GM18520 (cell line): ENCODE results near the gene NLRP3.
"Not testable (repeated sequence)": the region's sequence is repeated elsewhere in the genome, so short reads cannot be mapped to it uniquely, and the experiment has no call there.

Source experiments
- ATAC-seq: cut with Tn5 transposase; IDR thresholded peaks from one replicate; pipeline ENCODE4 v1.9.1; 2021; ENCODE audit not compliant: unreplicated experiment

NLRP3 gene

DNA sequence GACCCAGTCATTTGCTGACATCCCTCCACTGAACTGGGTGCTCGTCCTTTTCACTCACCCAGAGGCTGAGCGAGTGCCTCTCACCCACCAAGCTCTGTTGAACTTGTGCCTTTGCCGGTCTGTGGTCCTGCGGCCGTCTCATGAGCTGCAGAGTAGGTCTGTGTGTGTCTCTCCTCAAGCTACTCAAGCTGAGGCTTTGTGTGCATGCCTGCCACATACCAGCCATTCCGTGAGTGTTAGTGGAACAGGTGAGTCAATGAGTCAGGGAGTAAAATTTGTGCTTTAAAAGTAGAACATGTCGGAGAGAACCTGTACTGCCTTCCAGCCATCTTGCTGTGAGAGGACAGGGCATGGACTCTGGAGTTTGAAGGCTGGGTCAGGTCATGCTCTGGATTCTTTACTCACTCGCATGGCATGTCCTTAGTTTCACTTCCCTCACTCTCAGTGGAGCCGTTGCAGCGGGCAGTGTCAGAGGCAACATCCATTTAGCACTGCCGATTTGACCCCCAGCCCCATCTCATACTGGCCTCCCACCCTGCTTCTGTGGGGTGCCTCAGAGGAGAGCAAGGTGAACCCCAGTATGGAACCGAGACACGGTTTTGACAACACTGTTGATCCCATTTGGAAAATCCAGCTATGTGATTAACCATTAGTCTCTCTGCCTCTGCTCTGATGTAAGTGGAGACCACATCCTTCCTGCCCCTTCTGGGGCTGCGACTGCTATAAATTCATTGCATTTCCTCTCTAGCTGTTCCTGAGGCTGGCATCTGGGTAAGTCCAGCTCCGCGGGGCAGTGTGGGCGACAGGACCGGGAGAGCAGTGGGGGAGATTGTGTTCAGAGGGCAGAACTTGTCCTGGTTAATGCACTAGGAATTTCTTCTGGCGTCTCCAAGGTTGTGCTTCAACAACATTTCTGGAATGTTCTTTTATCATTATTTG lies at the start of gene NLRP3:
NLRP3 (plus strand) TSS at position 751 of the 939 bp plus-strand sequence. CDS start 2,628 bp downstream, outside the sequence.
- ATAC-seq, result no peak

DNA sequence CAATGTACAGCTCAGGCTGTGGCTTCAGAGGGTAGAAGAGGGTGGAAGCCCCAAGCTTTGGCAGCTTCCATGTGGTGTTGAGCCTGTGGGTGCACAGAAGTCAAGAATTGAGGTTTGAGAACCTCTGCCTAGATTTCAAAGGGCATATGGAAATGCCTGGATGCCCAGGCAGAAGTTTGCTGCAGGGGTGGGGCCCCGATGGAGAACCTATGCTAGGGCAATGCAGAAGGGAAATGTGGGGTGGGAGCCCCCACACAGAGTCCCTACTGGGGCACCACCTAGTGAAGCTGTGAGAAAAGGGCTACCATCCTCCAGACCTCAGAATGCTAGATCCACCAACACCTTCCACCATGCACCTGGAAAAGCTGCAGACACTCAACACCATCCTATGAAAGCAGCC lies 49.6 kb upstream of the NLRP3 start:
- not testable (repeated sequence) for ATAC-seq

DNA sequence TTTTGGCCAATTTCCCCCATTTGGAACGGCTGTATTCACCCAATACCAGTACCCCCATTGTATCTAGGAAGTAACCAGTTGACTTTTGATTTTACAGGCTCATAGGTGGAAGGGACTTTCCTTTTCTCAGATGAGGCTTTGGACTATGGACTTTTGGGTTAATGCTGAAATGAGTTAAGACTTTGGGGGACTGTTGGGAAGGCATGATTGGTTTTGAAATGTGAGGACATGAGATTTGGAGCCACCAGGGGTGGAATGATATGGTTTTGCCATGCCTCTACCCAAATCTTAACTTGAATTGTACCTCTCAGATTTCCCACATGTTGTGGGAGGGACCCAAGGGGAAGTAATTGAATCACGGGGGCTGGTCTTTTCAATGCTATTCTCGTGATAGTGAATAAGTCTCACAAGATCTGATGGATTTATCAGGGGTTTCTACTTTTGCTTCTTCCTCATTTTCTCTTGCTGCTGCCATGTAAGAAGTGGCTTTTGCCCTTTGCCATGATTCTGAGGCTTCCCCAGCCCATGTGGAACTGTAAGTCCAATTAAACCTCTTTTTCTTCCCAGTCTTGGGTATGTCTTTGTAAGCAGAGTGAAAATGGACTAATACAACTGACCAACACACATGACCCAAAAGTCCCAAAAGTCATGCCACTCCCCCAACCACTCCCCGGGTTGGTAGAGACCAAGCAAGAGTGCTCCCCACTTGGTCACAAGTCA lies 48.9 kb upstream of the NLRP3 start:
- no peak for ATAC-seq

DNA sequence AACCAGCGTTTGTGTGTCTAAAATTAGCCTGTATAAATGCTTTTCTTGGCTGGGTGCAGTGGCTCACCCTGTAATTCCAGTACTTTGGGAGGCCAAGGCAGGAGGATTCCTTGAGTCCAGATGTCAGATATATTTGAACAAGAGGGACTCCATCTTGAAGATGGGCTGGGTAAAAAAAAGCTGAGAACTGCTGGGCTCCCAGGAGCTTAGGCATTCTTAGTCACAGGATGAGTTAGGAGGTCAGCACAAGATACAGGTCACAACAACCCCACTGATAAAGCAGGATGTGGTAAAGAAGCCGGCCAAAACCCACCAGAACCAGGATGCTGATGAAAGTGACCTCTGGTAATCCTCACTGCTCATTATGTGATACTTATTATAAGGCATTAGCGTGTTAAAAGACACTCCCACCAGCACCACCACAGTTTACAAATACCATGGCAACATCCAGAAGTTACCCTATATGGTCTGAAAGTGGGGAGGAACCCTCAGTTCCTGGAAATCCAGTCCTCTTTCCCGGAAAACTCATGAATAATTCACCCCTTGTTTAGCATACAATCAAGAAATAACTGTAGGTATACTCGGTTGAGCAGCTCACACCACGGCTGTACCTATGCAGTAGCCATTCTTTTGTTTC lies 48.1 kb upstream of the NLRP3 start:
- ATAC-seq, result no peak

DNA sequence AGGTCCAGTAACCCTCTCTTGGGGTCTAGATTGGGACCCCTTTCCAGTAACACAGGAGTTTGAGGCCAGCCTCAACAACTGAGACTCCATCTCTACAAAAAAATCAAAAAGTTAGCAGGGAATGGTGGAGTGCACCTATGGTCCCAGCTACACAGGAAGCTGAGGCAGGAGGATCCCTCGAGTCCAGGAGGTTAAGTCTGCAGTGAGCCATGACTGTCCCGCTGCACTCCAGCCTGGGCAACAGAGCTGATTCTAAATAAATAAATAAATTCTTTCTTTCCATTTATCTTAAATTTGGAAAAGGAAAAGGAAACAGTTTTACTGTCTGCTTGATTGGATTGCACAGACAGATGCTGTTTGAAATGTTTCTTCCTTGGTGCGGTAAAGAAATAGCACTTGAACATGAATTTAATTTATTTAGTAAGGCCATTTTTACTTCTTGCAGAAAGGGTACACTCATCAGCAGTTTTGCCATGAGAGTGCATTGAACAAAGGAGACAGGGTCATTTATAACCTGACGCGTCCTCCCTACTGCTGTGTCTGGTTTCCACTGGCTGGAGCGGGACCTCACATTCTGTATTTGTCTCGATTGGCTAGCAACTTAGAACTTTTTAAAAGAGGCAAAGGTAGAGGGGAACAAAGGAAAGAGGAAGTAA lies 47.4 kb upstream of the NLRP3 start:
- ATAC-seq, result no peak

DNA sequence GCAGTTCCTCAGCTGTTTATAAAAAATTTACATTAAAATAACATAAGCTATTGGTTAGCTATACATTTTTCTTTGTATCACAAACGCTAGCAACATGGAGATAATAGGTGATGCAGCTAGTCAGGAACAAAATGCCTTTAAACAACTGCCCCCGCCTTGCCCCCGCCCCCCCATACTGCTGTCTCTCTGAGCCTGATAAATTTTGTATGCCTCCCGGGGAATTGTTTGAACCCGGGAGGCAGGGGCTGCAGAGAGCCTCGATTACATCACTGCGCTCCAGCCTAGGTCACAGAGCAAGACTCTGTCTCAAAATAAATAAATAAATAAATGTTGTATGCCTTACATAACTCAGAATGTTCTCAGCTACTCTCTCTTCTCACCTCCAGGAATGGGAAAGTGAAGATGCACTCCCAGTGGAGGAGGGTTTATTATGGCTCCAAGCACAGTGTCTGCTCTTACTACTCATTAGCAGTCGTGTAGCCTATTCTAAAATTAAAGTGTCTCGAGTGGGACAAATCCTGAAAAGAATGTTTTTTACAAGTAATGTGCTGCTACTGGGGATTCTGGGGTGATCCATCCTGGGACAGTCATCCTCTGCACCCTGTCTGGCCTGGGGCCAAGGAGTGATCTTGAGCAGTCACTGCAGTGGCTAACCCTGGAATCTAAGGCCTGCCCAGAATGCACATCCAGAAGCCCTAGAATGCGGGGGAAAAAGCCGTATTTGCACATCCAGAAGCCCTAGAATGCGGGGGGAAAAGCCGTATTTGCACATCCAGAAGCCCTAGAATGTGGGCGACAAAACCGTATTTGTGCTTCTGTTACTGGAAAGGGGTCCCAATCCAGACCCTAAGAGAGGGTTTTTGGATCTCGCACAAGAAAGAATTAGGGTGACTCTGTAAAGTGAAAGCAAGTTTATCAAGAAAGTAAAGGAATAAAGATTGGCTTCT lies 44.9 kb upstream of the NLRP3 start:
- no peak for ATAC-seq

DNA sequence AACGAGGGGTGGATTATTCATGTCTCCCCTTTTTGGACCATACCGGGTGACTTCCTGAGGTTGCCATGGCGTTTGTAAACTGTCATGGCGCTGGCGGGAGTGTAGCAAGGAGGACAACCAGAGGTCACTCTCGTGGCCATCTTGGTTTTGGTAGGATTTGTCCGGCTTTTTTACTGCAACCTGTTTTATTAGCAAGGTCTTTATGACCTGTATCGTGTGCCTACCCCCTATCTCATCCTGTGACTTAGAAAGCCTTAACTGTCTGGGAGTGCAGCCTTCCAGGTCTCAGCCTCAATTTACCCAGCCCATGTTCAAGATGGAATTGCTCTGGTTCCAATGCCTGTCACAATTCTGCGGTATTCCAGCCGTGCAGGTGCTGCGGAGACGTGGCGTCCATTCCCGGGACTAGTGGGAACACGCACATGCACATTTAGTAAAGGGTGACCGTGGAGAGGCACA lies 44.1 kb upstream of the NLRP3 start:
- no peak for ATAC-seq

DNA sequence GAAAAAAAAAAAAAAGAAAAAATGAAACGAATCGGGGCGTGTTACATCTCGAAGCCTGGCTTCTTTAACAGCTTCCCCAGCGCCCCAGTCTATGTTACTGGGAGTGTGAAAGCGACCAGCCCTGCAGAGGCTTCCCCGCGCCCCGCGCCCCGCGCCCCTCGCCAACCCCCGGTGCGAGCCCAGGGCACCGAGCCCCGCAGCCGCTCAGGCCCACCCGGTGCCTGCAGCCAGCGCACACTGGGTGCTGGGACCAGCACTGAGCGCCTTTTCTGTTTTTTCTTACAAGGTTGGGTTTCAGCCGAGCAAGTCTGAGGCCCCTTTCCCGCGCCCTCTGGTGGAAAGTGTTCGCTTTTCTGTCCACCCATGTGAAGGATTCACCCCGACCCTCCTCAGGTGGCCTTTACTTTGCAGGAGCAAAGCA lies 42.2 kb upstream of the NLRP3 start:
- no peak for ATAC-seq

DNA sequence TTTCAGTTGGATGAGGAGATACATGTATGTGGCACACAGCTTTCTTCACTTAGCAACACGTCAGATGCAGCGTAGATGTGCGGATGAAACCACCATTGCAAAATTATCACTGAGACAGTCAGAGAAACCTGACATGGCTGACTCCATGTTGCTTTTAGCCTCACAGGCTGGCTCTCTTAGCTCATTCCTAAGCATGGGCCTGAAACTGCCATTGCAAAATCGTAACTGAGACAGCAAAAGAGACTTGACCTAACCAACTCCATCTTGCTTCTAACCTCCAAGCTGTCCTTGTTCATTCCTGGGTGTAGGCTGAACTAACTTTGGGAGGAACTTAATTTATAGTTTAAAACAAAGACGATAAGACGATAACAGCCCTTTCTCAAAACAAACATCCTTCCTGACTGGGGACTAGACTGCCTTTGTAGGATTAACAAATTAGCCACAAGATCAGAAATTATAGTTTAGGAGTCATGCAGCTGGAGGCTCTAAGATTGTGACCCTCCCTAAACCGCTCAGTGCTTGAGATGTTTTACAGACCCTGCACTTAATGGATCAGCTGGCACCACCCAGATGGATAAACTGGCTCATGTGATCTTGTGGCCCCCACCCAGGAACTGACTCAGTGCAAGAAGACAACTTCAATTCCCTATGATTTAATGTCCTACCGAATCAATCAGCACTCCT lies 41.2 kb upstream of the NLRP3 start:
- ATAC-seq, result not testable (repeated sequence)

DNA sequence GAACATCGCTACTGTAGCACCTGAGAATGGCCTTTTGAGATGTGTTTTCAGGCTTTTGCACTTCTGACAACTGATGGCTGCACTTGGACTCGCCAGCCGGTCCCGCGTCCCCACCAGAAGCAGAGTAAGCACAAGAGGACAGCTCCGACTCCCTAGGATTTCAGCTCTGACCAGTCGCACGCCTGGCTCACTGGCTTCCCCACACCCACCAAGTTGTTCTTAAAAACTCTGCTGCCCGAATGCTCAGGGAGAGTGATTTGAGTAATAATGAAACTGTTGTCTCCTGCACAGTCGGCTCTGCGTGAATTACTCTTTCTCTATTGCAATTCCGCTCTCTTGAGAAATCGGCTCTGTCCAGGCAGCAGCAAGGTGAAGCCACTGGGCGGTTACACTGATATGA lies 40.2 kb upstream of the NLRP3 start:
- ATAC-seq, result no peak

DNA sequence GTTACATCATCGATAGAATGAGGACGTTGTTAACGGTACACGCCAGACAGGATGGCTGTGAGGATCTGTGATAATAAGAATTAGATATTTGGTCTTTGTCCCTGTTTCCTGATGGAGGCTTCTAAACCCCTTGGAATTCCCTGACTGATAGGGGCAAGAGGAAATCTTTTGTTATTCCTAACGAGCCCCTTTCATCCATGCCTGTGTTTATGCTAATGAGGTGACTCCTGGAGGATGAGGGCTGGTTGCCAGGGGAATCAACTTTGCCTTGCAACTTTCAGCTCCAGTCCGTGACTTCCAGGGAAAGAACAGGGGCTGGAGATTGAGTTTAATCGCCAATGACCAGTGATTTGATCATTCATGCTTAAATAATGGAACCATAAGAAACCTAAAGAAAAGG lies 39.3 kb upstream of the NLRP3 start:
- ATAC-seq, result no peak

DNA sequence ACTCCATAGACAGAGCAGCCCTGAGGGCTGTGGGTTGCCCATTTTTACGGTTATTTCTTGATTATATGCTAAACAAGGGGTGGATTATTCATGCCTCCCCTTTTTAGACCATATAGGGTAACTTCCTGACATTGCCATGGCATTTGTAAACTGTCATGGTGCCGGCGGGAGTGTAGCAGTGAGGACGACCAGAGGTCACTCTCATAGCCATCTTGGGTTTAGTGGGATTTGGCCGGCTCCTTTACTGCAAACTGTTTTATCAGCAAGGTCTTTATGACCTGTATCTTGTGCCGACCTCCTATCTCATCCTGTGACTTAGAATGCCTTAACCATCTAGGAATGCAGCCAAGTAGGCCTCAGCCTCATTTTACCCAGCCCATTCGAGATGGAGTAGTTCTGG lies 38.3 kb upstream of the NLRP3 start:
- not testable (repeated sequence) for ATAC-seq

DNA sequence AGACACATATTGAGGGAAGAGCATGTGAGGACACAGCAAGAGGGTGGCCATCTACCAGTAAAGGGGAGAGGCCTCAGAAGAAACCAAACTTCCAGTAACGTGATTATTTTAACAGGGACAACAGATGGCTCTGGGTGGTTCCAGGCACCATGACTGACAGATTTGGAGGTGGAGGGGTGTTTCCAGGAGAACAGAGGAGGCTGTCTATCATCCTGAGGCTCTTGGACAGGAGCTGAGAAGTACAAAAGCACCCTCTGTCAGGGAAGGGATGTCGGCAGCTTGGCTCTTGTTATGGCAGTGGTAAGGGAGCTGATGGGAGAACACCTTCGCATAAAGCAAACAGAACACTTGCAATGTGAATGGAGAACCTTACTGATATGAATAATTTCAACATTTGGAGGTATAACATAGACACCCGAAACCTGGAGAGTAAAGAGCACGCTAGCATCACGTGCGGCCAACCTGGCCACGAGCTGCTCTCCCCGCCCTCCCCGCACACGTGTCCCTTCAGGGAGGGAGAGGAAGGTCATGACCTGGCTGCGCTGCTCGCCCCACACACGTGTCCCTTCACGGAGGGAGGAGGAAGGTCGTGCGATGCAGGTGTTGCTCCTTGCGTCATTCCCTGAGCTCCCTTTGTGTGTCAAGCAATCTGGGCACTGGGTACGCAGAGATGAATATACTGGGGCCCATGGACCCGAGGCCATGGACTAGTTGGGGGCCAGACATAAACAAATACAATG lies 37.5 kb upstream of the NLRP3 start:
- no peak for ATAC-seq

DNA sequence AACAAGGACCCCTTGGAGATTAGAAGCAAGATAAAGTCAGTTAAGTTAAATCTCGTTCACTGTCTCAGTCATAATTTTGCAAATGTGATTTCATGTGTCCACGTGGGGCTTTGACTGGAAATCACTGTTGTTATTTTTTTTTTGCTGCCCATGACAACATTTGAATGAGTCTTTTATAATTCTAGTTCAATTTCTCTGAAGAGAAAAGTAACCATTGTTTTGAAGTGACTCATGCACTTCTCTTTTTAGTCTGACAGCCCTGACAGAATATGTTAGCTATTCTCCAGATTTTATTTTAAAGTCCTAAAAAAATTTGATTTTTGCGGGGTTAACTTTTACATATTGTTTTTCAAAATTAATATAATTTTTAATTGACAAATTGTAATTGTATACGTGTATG lies 30.7 kb upstream of the NLRP3 start:
- ATAC-seq, result no peak

DNA sequence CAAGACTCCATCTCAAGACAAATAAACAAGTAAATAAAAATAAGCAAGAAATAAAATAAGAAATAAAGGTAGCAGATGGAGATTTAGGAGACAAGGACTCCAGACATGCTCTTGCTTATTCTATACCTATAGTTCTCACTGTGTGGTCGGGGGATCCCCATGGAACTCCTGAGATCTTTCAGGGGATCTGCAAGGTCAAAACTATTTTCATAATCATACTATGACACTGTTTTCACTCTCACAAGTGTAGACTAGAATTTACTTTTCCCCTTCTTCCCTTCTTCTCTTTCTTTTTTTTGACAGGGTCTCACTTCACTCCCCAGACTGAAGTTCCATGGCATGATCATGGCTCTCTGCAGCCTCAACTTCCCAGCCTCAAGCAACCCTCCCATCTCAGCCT lies 29.8 kb upstream of the NLRP3 start:
- ATAC-seq, result peak; percentile 18

DNA sequence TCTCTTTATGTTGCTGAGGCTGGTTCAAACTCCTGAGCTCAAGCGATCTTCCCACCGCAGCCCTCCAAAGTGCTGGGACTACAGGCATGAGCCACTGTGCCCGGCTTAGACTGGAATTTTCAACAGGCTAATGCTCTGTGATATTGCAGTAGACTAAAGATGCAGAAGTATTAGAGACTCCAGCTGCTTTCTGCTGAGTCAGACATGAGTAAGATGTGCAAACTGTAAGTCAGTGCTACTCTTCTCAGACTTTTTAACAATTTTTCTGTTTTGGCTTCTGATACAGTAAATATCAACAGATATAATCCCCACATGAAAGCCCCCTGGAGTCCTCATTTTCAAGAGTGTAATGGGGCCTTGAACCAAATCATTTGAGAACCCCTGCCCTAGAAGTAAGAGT lies 29.3 kb upstream of the NLRP3 start:
- ATAC-seq, result no peak

DNA sequence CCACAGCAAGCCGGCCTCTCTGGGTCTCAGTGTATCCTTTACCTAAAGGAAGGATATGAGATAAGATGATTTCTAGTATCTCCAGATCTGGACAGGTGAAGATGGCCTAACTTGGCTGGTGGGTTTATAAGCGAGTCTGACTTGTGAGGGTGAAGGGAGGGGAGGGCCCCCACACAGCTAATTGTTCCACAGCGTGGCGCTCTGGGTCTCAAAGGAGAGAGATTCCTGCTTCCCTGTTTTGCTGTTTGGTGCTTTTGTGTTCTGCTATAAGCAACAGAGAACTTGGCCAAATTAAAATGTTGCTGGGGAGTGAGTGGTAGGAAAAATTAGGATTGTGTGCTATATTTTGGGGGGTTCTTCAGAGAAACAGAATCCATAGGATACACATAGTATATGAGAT lies 28.9 kb upstream of the NLRP3 start:
- no peak for ATAC-seq

DNA sequence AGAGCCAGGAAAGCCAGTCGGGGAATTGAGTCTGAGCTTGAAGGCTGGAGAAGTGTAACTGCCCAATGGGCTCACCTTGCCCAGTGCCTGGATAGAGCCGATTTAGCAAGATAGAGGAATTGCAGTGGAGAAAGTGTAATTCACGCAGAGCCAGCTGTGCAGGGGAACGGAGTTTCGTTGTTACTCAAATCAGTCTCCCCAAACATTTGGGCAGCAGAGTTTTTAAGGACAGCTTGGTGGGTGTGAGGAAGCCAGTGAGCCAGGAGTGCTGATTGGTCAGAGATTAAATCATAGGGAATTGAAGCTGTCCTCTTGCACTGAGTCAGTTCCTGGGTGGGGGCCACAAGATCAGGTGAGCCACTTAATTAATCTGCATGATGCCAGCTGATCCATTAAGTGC lies 28.4 kb upstream of the NLRP3 start:
- ATAC-seq, result no peak
